ENCODE data around the gene MYZAP. TPM values are rescaled to one million over a fixed set of nuclear protein-coding genes. Genes with fewer than 3 reads are reported as not detected.

Gene MYZAP
- total and polyA plus RNA-seq, 2 of the 13 experiments (the other 11 are each of a cell fraction or from before 2014, with no cell fraction given) = not detected

DNA sequence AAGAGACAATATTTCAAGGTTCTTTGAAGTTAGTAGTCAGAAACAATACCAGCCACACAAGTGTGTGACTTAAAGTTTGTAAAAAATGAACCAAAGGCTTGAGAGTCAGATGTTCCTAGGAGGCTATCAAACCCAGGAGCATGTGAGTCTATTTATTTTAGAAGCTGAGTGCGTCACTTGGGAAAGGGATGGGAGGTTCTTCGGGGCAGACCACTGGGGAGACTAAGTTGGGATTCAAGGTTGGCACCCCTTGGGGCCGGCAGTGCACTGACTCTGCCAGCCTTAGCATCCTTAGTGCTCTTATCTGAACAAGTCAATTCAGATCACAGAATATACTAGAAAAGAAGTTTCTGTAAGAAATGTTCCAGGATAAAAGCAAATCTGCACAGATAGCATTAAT is 64.7 kb downstream of the MYZAP start:
- POLR2A ChIA-PET = no interaction called here
- Histone ChIP-seq H3K4me2 (ENCODE audit: low read depth, low read length) (no peak overlapping the region), H3K9ac (ENCODE audit: insufficient read depth, low read depth, low read length) (no peak overlapping the region), H3K4me1 (ENCODE audit: insufficient read depth, low read length) (peaks cover 10% of the 10 kb centered on the region), H4K20me1 (ENCODE audit: insufficient read depth, low read length) (no peaks in the 10 kb centered on the region; the same call in 1 of the 2 replicates), H3K36me3 (replicated peaks in 1 of 2; ENCODE audit: control insufficient read depth in 1 of 2, insufficient read depth in 2 of 2, low read length in 2 of 2) (no peaks in the 10 kb centered on the region), H2AFZ (ENCODE audit: low read length) (no peak overlapping the region), H3K79me2 (ENCODE audit: insufficient read depth, low read length) (no peaks in the 10 kb centered on the region), H3K9me3 (ENCODE audit: low read length) (no peaks in the 10 kb centered on the region), H3K27ac (ENCODE audit: extremely low read length, insufficient read depth, low read length) (no peak overlapping the region), H3K4me3 (replicated peaks in 1 of 3; ENCODE audit: insufficient read depth in 1 of 3, low read depth in 2 of 3, low read length in 3 of 3) (no peak overlapping the region), H3K27me3 (ENCODE audit: control insufficient read depth in 1 of 2, insufficient read depth in 2 of 2, low read length in 2 of 2) (0 out of 5 replicates have a peak, but pooled peaks cover 0 to 3% of the 10 kb centered on the region in 2 experiments)
- ATAC-seq (no peak), DNase-seq (ENCODE audit: low spot score) (no peak), FAIRE-seq (no peak)
- in situ Hi-C loops (cut with HindIII; ENCODE audit: extremely low pct_ligation_motif_present, low pct_unique_long_range_greater_than_20kb) = no loop called here
- CTCF ChIA-PET (ENCODE audit: low intra/inter-chr PET ratio, low total read pairs) = interaction anchor here (1.1 kb wide), 2 partner anchors 96 to 97 kb away, joined by 3 to 4 read pairs; no protein-coding TSS in a partner anchor
- intact Hi-C loops (cut with micrococcal nuclease; ENCODE audit: unreplicated experiment) = no loop called here
- BruUV-seq (replicated peaks) = no TSS peak
- WGBS (ENCODE audit: low lambda C conversion rate) = 33% methylated on average over 3 of the region's 3 CpGs
- TF ChIP-seq NR2F1 (CRISPR knock-in tag; IDR thresholded peaks at IDR 0.05) (no peak), JDP2 (CRISPR knock-in tag; IDR thresholded peaks at IDR 0.05; ENCODE audit: borderline replicate concordance) (no peak), ARID3A (IDR thresholded peaks at IDR 0.05; ENCODE audit: low read depth, low read length) (no peak), ZNF468 (CRISPR knock-in tag; IDR thresholded peaks at IDR 0.05) (no peak), KDM4B (CRISPR knock-in tag; IDR thresholded peaks at IDR 0.05) (no peak), ZSCAN29 (CRISPR knock-in tag; conservative IDR thresholded peaks at IDR 0.05) (no peak), FOXK2 (IDR thresholded peaks at IDR 0.05) (no peak), ISX (CRISPR knock-in tag; conservative IDR thresholded peaks at IDR 0.05) (no peak), NFAT5 (CRISPR knock-in tag; IDR thresholded peaks at IDR 0.05) (no peak), ZNF124 (CRISPR knock-in tag; IDR thresholded peaks at IDR 0.05) (no peak), MIER2 (CRISPR knock-in tag; IDR thresholded peaks at IDR 0.05) (no peak)
